Stimulated activated naive CD4-positive, alpha-beta T cell treated with Interleukin-2 at 50 U/mL for 16 hours (primary cell): Measurements from ENCODE around the gene ACTL6A.

Experiments
- DNase-seq: peaks from one replicate; lab custom pipeline; 2025; lab: John Stamatoyannopoulos, UW

Gene ACTL6A

GRCh38 chr3:179591313-179591712 is 28.6 kb downstream of the ACTL6A start:
- DNase-seq, result no peak

- DNase-seq, result no peak
Observed at GRCh38 chr3:179599531-179599930, 36.8 kb downstream of the ACTL6A start.

DNA sequence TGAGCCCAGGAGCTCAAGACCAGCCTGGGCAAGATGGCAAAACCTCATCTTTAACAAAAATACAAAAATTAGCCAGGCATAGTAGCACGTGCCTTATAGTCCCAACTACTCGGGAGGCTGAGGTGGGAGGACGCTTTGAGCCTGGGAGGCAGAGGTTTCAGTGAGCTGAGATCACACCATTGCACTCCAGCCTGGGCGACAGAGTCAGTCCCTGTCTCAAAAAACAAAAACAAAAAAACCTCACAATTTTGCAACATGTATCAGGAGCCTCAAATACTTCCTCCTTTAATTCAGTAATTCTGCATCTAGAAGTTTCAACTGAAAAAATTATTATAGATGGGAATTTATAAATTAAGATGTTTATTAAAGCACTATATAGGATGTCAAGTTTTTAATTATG is 40.6 kb downstream of the ACTL6A start:
- no peak for DNase-seq

- no peak for DNase-seq
Observed at GRCh38 chr3:179603831-179604230, 41.1 kb downstream of the ACTL6A start.

- DNase-seq, result peak; percentile 94
Observed at GRCh38 chr3:179604321-179605078, 41.8 kb downstream of the ACTL6A start, which contains the start of the genes MRPL47 and NDUFB5. Gene MRPL47, minus strand, starts transcription at chr3:179604638. Its CDS starts 14 bp downstream, at chr3:179604624. Gene NDUFB5, plus strand, starts transcription at chr3:179604794. Its CDS starts 22 bp downstream, at chr3:179604816.

GRCh38 chr3:179606534-179607085 is 43.9 kb downstream of the ACTL6A start:
- DNase-seq, result no peak

- DNase-seq, result no peak
Observed at GRCh38 chr3:179608931-179609720, 46.4 kb downstream of the ACTL6A start.

DNA sequence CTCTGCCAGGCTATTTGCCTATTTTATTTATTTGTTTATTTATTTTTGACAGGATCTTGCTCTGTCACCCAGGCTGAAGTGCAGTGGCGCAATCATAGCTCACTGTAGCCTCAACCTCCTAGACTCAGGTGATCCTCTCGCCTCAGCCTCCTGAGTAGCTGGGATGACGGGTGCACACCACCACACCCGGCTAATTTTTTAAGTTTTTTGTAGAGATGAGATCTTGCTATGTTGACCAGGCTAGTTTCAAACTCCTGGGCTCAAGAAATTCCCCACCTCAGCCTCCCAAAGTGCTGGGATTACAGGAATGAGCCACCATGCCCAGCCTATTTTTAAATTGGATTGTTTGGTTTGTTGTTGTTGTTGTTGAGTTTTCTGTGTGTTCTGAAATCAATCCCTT is 47.3 kb downstream of the ACTL6A start:
- no peak for DNase-seq

- DNase-seq, result no peak
Observed at GRCh38 chr3:179613807-179614206, 51.1 kb downstream of the ACTL6A start.

- DNase-seq, result no peak
Observed at GRCh38 chr3:179615458-179616173, 52.9 kb downstream of the ACTL6A start.

DNA sequence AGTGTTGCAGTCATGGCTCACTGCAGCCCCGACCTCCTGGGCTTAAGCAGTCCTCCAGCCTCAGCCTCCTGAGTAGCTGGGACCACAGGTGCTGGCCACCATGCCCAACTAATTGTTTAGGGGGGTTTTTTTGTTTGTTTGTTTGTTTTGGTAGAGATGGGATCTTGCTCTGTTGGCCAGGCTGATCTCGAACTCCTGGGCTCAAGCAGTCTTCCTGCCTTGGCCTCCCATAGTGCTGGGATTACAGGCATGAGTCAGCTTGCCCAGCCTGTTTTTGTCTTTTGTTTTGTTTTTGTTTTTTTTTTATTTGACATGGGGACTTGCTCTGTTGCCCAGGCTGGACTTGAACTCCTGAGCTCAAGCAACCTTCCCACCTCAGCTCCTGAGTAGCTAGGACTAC is 59.3 kb downstream of the ACTL6A start:
- no peak for DNase-seq

DNA sequence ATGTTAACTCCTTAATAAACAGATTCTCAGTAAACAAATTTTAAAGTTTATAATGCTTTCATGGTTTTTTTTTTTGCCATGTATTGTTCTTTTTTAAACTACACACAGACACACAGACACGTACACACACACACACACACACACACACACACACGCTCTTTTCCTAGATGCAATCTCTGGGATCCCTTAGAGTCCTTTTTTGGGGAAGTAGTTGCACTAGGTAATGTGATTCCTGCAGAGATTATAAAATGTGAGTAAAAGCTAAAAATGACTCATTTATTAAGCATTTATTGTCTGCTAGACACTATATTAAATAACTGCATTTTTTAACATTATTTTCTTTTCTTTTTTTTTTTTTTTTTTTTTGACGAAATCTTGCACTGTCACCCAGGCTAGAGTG is 61.7 kb downstream of the ACTL6A start:
- DNase-seq, result no peak

- no peak for DNase-seq
Observed at GRCh38 chr3:179630753-179631451, 68.2 kb downstream of the ACTL6A start.
